ENCODE data around the gene CLDN19.
A peak's percentile ranks its signal among the peaks of the same experiment; 100 is the strongest.
"Not testable (repeated sequence)": the region's sequence is repeated elsewhere in the genome, so short reads cannot be mapped to it uniquely, and the experiment has no call there.

Gene CLDN19

GRCh38 chr1:42759114-42759513, 19.1 kb upstream of the CLDN19 start:
- DNase-seq (ENCODE audit: low spot score) = no peak

GRCh38 chr1:42758641-42759040, 18.6 kb upstream of the CLDN19 start:
- DNase-seq (ENCODE audit: low spot score) = no peak

DNA sequence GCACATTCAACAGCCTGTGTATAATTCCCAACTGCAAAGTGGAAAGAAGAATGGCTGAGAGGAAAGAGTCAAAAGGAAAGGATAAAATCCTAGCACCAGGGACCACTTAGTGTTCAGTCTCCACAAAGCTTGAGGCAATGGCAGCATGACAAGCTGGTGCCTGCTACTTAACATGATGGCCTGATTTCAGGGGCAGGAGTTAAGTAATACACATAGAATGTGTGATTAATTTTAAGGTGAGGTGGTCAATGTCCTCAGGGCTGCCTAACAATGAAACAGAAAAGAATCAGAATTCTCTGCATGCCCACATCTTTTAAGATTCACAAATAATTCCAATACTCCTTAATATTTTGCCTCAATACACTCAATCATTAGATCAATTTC, 17.8 kb upstream of the CLDN19 start:
- no peak for DNase-seq (ENCODE audit: low spot score)

DNA sequence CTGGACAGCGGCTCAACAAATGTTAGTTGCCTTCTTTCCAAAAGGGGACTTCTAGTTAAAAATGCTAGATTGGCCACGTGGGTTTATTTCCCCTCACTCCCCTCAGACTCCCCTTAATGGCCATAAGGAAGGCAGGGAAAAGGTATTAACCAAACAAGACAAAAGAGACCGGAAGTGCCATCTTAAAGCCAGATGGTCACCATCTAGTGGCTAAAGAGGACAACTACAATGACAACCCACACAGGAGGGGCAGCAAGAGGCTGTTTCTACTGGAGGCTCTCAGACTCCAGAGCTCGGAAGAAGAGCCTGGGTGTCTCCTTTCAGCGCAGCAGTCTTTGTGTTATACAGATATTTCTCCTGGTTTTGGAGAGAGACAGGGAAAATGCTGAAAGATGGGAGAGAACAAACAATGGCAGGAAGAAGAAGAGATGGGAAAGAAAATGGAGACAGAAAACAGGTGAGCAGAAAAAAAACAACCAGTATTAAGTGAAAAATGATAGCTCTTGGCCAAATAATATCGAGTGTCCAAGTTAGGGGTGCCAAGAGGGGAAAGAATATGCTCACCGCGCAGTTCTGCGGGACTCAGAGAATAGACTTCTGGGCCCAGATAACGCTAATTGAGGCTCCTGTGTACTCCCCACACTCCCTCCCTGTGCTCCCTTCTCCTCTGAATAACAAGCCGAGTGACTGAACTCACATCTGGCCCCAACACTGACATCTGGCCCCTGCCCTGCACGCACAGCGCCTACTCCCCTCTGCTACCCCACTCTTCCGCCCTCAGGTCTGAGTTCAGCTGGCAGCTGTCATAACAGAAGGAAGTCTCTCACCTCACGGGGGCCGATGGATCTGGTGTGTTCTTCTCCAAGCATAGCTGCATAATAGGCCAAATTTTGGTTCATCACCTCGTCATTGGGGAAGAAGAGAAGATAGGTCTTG, 17.2 kb upstream of the CLDN19 start:
- peak; percentile 79 for DNase-seq (ENCODE audit: low spot score)

- peak; percentile 45 for DNase-seq (ENCODE audit: low spot score)
These were observed 13.0 kb upstream of the CLDN19 start for GRCh38 chr1:42753070-42753469.

GRCh38 chr1:42752284-42752683, 12.2 kb upstream of the CLDN19 start:
- DNase-seq (ENCODE audit: low spot score) = no peak

DNA sequence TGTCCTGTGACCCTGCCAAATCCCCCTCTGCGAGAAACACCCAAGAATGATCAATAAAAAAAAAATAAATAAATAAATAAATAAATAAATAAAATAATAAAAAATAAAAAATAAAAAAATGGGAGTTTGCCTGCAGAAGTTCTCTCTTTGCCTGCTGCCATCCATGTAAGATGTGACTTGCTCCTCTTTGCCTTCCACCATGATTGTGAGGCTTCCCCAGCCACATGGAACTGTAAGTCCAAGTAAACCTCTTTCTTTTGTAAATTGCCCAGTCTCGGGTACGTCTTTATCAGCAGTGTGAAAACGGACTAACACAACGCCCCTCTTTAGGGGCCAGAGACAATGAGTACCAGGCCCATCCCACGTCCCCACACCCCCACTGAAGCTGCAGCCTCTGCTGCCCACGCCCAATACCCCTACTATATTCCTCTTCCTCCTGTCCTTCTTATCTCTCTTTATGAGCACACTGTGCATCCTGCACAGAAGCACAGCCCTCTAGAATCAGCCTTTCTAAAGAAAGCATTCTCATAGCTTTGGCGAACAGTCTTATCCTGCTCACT, 11.6 kb upstream of the CLDN19 start:
- not testable (repeated sequence) for DNase-seq (ENCODE audit: low spot score)

DNA sequence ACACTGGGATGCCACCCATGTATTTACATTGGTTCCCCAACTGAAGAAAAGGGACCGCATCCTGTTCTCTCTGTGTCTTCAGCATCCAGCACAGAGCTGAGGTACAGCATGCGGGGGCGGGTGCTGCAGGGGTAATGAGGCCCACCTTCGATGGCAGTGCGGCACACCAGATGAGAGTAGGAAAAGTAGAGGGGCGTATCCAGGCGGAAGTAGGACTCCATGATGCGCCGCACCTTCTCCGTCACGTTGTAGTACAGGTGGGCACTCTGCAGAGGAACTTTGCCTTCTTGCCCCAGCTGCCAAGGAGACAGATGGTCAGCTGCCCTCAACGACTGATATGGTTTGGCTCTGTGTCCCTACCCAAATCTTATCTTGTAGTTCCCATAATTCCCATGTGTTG, 10.0 kb upstream of the CLDN19 start:
- no peak for DNase-seq (ENCODE audit: low spot score)

GRCh38 chr1:42748461-42749410, 8.7 kb upstream of the CLDN19 start:
- DNase-seq (ENCODE audit: low spot score) = no peak

DNA sequence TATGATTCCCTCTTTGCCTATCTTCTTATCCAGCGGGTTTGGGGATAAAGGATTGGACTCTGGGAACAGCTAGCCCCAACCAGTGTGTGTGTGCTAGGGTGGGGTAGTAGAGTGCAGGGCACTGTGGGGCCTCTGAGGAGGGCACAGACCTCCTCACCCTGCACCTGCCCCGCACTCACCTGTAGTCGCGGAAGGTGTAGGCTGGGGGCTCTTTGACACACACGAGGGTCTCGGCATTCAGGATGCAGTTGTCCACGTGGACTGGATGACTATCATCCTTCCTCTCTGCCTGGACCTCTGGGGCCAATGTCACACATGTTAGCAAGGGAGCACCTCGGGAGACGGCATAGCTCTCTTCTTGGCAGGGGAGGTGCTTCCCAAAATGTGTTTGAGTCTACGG, 8.0 kb upstream of the CLDN19 start:
- DNase-seq (ENCODE audit: low spot score) = no peak

GRCh38 chr1:42747125-42747524, 7.1 kb upstream of the CLDN19 start:
- no peak for DNase-seq (ENCODE audit: low spot score)

GRCh38 chr1:42746436-42747105, 6.5 kb upstream of the CLDN19 start:
- no peak for DNase-seq (ENCODE audit: low spot score)

GRCh38 chr1:42745851-42746250, 5.8 kb upstream of the CLDN19 start:
- no peak for DNase-seq (ENCODE audit: low spot score)

- no peak for DNase-seq (ENCODE audit: low spot score)
These were observed 4.0 kb upstream of the CLDN19 start for GRCh38 chr1:42744148-42744413.

DNA sequence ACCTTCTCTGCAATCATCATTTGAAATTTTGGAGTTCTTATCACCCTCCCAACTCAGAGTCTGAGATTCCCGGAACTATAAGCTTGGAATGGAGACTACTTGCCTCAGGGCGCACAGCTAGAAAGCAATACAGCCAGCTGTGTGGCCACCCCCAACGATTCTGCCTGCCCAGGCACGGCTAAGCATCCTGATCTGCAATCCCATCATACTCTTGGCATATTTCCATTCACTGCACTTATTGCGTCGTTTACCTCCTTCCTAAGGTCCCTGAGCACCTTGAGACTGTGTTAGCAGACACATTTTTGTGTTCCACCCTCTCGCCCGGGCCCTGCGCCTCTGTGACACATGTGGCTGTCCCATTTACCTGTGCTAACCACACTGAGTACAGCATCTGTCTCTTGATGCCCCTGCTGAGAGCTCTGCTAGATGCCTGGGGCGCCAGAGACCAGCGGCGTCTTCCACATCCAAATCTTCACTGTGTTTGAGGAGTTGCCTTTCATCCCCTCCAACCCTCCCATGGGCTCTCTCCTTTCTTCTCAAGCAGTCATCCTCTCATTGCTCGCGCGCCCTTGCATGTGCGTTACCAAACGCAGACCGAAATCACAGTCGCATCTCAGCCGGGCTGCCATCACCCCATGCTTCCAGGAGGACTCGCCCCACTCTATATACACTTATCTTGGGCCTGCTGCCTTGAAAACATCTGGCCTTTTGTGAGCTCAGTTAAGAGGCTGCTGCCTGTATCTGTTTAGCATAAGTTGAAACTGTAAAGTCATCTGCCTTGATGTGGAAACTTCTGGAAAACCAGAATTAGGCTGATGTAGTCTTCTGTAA, 3.5 kb upstream of the CLDN19 start:
- no peak for DNase-seq (ENCODE audit: low spot score)

- DNase-seq (ENCODE audit: low spot score) = no peak
These were observed 2.7 kb upstream of the CLDN19 start for GRCh38 chr1:42742617-42743316.

DNA sequence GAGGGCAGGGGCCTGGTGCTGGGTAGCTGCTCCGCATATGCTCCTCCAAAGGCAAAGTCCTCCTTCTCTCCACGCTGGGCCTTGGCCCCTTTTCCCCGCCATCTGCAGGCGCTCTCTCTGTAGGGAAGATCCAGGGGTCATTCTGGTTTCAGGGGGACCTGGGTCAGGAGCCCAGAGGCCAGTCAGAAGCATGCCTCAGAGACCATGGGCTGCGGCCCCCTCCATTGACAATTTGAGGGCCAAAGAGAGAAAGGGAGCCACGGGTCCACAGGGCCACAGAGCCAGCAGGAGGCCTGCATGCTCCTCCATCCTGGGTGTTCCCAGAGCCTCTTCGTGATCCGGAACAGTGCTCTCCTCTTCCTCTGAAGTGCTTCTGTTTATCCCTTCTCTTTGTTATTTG, 2.1 kb upstream of the CLDN19 start:
- no peak for DNase-seq (ENCODE audit: low spot score)

GRCh38 chr1:42741706-42742105, 1.7 kb upstream of the CLDN19 start:
- no peak for DNase-seq (ENCODE audit: low spot score)

GRCh38 chr1:42740851-42741580, 980 bp upstream of the CLDN19 start:
- DNase-seq (ENCODE audit: low spot score) = no peak

DNA sequence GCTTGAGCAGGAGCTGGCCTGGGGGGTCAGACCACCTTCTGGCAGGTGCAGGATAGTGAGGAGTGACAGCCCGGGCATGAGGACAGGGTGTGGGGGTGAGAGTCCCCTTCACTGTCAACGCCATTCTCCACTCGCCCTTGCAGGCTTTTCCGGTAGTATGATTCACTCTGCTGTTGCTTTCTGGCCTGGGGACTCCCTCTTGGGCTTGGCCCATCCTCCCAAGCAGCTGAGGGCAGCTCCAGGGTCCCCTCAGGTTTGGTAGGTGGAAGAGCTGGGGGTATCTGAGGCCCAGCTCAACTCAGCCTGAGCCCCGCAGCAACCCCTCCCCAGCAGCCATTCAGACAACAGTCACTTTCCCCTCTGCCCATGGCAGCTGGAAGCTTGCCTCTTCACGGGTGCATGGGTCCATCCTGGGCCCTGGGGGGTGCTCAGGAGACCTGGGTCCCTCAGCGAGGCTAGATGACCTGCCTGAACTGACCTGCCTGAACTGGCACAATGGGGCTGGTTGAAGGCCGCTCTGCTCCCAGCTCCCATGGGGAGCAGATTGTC, 1.3 kb downstream of the CLDN19 start:
- no peak for DNase-seq (ENCODE audit: low spot score)
